Measurements from ENCODE around the gene SLC19A1.
"Not testable (repeated sequence)": the region's sequence is repeated elsewhere in the genome, so short reads cannot be mapped to it uniquely, and the experiment has no call there.

SLC19A1 gene

DNA sequence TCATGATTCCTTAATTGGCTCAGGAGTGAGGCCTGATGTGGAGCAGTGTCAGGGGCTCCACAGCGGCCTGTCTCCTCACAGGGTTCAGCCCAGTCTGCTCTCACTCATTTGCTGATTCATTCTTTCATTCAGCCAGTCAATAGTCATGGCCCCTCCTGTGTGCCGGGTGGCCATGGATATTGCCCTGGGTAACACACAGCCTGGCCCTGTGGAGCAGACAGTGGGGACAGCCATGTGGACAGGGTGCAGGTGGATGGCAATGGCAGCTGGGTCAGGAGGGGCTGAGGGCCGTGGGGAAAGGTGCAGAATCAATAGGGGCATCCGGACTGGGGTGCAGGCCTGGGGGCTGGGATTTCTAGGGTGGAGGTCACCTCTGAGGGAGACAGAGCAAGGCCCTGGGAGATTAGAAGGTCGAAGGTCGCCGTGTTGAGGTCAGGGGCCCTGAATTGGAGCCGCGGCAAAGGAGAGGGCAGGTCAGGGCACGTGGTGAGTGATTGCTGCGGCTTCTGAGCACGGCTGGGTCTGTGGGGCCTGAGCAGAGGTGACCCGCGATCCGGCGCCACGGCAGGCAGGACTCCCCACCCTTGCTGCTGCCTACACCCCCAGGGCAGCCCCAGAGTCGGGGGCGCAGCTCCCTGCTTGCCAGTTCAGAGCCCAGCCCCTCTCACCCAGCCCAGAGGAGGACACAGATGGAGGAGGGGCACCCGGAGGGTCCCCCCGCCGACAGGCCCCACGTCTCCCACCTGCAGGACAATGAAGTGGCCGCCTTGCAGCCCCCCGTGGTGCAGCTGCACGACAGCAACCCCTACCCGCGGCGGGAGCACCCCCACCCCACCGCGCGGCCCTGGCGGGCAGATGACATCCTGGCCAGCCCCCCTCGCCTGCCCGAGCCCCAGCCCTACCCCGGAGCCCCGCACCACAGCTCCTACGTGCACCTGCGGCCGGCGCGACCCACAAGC is 33.4 kb downstream of the SLC19A1 start:
- Histone ChIP-seq H3K27ac (ENCODE audit: low read length) (no peak overlapping the region), H3K36me3 (ENCODE audit: control insufficient read depth, insufficient read depth, low read length) (peaks cover 20% of the 10 kb centered on the region), H3K9me3 (ENCODE audit: control insufficient read depth, insufficient read depth, low read length) (no peaks in the 10 kb centered on the region), H3K27me3 (ENCODE audit: control insufficient read depth, insufficient read depth, low read length) (no peaks in the 10 kb centered on the region), H3K4me1 (ENCODE audit: control insufficient read depth, insufficient read depth, low read length) (0 out of 2 replicates have a peak, but pooled peaks cover 1% of the 10 kb centered on the region), H3K4me3 (ENCODE audit: low read length) (no peak overlapping the region)
- WGBS (ENCODE audit: insufficient coverage, insufficient read length) = no CpG with 5 or more reads among the region's 42 CpGs
- no peak for DNase-seq (ENCODE audit: low read depth, low spot score)

DNA sequence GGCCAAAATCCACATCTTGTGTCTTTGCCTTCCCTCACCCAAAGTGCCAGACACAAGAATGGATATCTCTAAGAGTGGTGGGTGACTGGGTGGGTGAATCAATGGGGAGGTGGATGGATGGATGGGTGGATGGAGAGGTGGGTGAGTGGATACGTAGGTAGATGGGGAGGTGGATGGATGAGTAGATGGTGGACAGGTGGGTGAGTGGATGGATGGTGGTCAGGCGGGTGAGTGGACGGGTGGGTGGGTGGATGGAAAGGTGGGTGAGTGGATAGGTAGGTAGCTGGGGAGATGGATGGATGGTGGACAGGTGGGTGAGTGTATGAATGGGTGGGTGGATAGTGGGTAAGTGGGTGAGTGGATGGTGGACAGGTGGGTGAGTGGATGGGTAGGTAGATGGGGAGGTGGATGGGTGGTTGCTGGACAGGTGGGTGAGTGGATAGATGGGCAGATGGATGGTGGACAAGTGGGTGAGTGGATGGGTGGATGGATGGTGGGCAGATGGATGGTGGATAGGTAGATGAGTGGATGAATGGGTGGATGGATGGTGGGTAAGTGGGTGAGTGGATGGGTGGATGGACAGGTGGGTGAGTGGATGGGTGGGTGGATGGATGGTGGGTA is 34.2 kb downstream of the SLC19A1 start:
- DNase-seq (ENCODE audit: low read depth, low spot score) = no peak
- Histone ChIP-seq H3K27ac (ENCODE audit: low read length) (no peak overlapping the region), H3K4me3 (ENCODE audit: low read length) (no peak overlapping the region), H3K4me1 (ENCODE audit: control insufficient read depth, insufficient read depth, low read length) (0 out of 2 replicates have a peak, but pooled peaks cover 1% of the 10 kb centered on the region), H3K27me3 (ENCODE audit: control insufficient read depth, insufficient read depth, low read length) (no peaks in the 10 kb centered on the region), H3K9me3 (ENCODE audit: control insufficient read depth, insufficient read depth, low read length) (no peaks in the 10 kb centered on the region), H3K36me3 (ENCODE audit: control insufficient read depth, insufficient read depth, low read length) (peaks cover 20% of the 10 kb centered on the region)
- WGBS (ENCODE audit: insufficient coverage, insufficient read length) = no CpG with 5 or more reads among the region's 3 CpGs

DNA sequence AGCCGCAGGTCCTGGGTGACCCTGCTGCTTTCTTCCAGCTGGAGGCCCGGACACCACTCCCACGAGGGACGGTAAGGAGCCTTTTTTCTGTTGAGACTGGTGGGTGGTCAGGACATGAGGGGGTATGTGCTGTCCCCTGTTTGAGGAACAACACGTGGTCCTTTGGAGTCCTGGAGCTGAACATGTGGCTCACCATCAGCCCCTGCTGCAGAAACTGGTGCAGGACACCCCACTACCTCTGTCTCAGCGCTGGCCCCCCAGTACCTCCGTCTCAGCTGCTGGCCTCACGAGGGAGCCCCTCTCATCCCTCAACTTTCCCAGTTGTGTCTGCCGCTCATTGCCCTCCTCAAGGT is 34.7 kb downstream of the SLC19A1 start:
- Histone ChIP-seq H3K4me3 (ENCODE audit: low read length) (no peak overlapping the region), H3K27me3 (ENCODE audit: control insufficient read depth, insufficient read depth, low read length) (no peaks in the 10 kb centered on the region), H3K36me3 (ENCODE audit: control insufficient read depth, insufficient read depth, low read length) (peaks cover 20% of the 10 kb centered on the region), H3K27ac (ENCODE audit: low read length) (no peak overlapping the region), H3K4me1 (ENCODE audit: control insufficient read depth, insufficient read depth, low read length) (0 out of 2 replicates have a peak, but pooled peaks cover 1% of the 10 kb centered on the region), H3K9me3 (ENCODE audit: control insufficient read depth, insufficient read depth, low read length) (no peaks in the 10 kb centered on the region)
- WGBS (ENCODE audit: insufficient coverage, insufficient read length) = no CpG with 5 or more reads among the region's 9 CpGs
- no peak for DNase-seq (ENCODE audit: low read depth, low spot score)

DNA sequence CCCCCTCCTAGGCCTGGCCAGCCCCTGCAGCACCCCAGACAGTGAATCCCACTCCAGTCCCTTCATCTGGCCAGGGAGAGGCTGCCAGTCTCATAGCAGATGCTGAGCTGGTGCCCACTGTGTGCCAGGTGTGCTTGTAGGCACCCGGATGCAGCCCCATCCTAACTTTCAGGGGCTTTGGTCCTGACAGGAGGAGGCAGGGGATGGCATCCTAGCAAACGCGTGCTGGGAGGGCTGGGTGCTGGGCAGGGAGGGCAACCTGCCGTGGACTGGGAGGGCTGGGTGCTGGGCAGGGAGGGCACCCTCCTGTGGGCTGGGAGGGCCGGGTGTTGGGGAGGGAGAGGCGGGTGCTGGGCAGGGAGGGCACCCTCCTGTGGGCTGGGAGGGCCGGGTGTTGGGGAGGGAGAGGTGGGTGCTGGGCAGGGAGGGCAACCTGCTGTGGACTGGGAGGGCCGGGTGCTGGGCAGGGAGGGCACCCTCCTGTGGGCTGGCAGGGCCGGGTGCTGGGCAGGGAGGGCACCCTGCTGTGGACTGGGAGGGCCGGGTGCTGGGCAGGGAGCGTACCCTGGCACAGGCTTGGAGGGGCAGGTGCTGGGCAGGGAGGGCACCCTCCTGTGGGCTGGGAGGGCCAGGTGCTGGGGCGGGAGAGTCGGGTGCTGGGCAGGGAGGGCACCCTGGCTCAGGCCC is 35.3 kb downstream of the SLC19A1 start:
- H3K36me3 ChIP-seq (ENCODE audit: control insufficient read depth, insufficient read depth, low read length) = peaks cover 16% of the 10 kb centered on the region
- WGBS (ENCODE audit: insufficient coverage, insufficient read length) = no CpG with 5 or more reads among the region's 13 CpGs
- DNase-seq (ENCODE audit: low read depth, low spot score) = no peak
- no peaks in the 10 kb centered on the region for H3K27me3 ChIP-seq (ENCODE audit: control insufficient read depth, insufficient read depth, low read length)
- H3K4me3 ChIP-seq (ENCODE audit: low read length) = no peak overlapping the region
- no peak overlapping the region for H3K27ac ChIP-seq (ENCODE audit: low read length)
- 0 out of 2 replicates have a peak, but pooled peaks cover 1% of the 10 kb centered on the region for H3K4me1 ChIP-seq (ENCODE audit: control insufficient read depth, insufficient read depth, low read length)
- H3K9me3 ChIP-seq (ENCODE audit: control insufficient read depth, insufficient read depth, low read length) = no peaks in the 10 kb centered on the region

DNA sequence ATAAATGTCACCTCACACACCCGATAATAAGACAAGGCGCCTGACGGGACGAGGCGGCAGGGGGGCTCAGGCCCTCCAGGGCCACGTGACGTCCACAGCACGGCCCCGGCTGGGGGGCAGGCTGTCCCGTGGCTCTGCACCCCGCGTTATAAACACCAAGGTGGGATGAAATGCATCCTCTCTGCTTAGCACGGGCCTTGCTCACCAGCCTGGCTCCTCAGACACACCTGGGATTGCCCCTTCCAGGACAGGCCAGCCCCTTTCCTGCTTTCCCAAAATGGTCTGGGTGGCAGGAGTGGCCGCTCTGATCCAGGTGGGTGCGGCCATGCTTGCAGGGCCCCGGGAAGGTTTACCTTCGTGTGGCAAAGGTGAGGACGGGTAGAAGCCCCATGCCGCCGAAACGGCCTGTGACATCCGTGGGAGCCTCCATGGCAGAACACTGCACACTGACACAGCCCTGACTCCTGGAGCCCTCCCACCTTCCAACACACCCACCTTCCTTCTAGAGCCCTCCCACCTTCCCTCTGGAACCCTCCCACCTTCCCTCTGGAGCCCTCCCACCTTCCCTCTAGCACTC is 35.9 kb downstream of the SLC19A1 start:
- no peaks in the 10 kb centered on the region for H3K9me3 ChIP-seq (ENCODE audit: control insufficient read depth, insufficient read depth, low read length)
- H3K27me3 ChIP-seq (ENCODE audit: control insufficient read depth, insufficient read depth, low read length) = no peaks in the 10 kb centered on the region
- H3K27ac ChIP-seq (ENCODE audit: low read length) = no peak overlapping the region
- no peak overlapping the region for H3K4me3 ChIP-seq (ENCODE audit: low read length)
- 0 out of 2 replicates have a peak, but pooled peaks cover 1% of the 10 kb centered on the region for H3K4me1 ChIP-seq (ENCODE audit: control insufficient read depth, insufficient read depth, low read length)
- peaks cover 13% of the 10 kb centered on the region for H3K36me3 ChIP-seq (ENCODE audit: control insufficient read depth, insufficient read depth, low read length)
- DNase-seq (ENCODE audit: low read depth, low spot score) = no peak
- WGBS (ENCODE audit: insufficient coverage, insufficient read length) = no CpG with 5 or more reads among the region's 22 CpGs

DNA sequence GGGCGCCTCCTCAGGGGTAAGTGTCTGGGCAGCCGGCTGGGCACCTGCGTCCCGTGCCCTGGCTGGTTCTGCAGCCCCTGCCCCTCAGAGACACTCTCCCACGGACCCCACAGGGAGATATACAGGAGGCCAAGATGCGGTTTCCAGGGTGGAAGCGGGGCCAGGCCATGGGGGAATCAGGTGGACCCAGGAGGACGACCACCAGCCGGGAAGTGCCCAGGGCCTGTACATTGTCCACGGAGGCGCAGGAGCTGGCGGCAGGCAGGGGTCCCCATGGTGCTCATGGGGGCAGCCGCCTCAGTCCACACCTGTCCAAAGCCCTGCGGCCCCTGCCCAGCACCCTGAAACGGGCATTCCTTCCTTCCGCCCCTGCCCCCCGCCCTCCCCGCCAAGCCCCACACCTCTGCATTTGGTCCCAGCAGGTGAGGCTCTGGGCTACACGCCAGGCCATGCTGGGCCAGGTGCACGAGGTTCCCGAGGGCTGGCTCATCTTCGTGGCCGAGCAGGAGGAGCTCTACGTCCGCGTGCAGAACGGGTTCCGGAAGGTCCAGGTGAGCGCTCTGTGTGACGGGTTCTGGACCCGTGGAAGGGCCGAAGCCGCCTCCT is 36.7 kb downstream of the SLC19A1 start:
- no CpG with 5 or more reads among the region's 33 CpGs for WGBS (ENCODE audit: insufficient coverage, insufficient read length)
- Histone ChIP-seq H3K27ac (ENCODE audit: low read length) (no peak overlapping the region), H3K27me3 (ENCODE audit: control insufficient read depth, insufficient read depth, low read length) (no peaks in the 10 kb centered on the region)

DNA sequence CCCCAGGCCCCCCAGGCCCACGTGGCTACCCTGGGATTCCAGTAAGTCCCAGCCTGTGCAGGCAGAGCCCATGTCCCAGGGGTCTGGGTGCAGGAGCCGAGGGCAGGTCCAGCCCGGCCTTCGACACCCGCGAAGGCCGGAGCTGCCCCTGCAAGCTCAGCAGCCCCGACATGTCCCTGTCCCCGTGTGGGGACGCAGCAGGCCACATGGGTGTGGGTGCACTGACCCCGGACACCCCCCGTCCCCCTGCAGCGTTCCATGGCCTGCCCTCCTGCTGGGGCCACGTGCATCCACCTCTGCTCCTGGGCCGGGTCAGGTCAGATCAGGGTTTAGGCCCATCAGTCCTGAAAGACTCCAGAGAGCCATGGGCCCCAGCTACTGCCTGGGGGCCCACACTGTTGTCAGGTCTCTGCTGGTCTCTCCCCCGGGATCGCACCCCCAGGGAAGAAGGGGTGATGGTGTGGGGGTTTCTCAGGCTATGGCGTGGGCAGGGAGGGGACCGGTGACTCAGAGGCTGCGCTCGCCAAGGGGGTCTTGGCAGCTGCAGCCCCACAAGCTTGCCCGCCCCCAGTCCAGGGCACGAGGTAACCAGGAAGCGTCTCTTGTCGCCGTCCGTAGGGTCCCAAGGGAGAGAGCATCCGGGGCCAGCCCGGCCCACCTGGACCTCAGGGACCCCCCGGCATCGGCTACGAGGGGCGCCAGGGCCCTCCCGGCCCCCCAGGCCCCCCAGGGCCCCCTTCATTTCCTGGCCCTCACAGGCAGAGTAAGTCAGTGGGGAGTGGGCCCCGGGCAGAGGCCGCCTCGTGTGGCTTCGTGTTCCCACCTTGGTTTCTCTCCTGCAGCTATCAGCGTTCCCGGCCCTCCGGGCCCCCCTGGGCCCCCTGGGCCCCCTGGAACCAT is 37.5 kb downstream of the SLC19A1 start:
- H3K9me3 ChIP-seq (ENCODE audit: control insufficient read depth, insufficient read depth, low read length) = no peaks in the 10 kb centered on the region
- 0 out of 2 replicates have a peak, but pooled peaks cover 1% of the 10 kb centered on the region for H3K4me1 ChIP-seq (ENCODE audit: control insufficient read depth, insufficient read depth, low read length)
- H3K36me3 ChIP-seq (ENCODE audit: control insufficient read depth, insufficient read depth, low read length) = peaks cover 9% of the 10 kb centered on the region
- no peak overlapping the region for H3K4me3 ChIP-seq (ENCODE audit: low read length)
- H3K27me3 ChIP-seq (ENCODE audit: control insufficient read depth, insufficient read depth, low read length) = no peaks in the 10 kb centered on the region
- no CpG with 5 or more reads among the region's 41 CpGs for WGBS (ENCODE audit: insufficient coverage, insufficient read length)
- no peak overlapping the region for H3K27ac ChIP-seq (ENCODE audit: low read length)
- DNase-seq (ENCODE audit: low read depth, low spot score) = no peak

More for the DNA sequence above, 36.7 kb downstream of the SLC19A1 start:
- Histone ChIP-seq H3K4me3 (ENCODE audit: low read length) (no peak overlapping the region), H3K4me1 (ENCODE audit: control insufficient read depth, insufficient read depth, low read length) (0 out of 2 replicates have a peak, but pooled peaks cover 1% of the 10 kb centered on the region), H3K9me3 (ENCODE audit: control insufficient read depth, insufficient read depth, low read length) (no peaks in the 10 kb centered on the region), H3K36me3 (ENCODE audit: control insufficient read depth, insufficient read depth, low read length) (peaks cover 13% of the 10 kb centered on the region)
- no peak for DNase-seq (ENCODE audit: low read depth, low spot score)

DNA sequence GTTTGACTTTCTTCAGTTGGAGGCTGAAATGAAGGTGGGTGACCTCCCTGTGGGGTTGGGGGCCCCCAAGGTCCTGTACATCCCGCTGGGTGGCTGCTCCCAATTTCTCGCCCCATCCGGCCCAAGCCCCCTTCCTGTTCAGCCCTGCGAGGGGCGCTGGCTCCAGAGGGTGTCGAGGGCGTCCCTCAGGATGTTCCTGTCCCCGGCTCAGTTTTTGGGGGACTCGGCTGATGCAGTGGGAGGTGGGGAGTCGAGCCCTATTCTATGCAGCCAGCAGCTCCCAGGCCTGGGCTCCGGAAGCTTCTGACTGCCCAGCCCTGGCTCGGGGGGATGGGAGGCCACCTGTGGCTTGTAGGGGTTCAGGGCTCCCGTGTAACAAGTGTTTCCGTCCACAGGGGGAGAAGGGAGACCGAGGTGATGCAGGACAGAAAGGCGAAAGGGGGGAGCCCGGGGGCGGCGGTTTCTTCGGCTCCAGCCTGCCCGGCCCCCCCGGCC is 38.2 kb downstream of the SLC19A1 start:
- 0 out of 2 replicates have a peak, but pooled peaks cover 1% of the 10 kb centered on the region for H3K4me1 ChIP-seq (ENCODE audit: control insufficient read depth, insufficient read depth, low read length)
- H3K9me3 ChIP-seq (ENCODE audit: control insufficient read depth, insufficient read depth, low read length) = no peaks in the 10 kb centered on the region
- no CpG with 5 or more reads among the region's 22 CpGs for WGBS (ENCODE audit: insufficient coverage, insufficient read length)
- no peak overlapping the region for H3K4me3 ChIP-seq (ENCODE audit: low read length)
- no peak overlapping the region for H3K27ac ChIP-seq (ENCODE audit: low read length)
- peaks cover 15% of the 10 kb centered on the region for H3K36me3 ChIP-seq (ENCODE audit: control insufficient read depth, insufficient read depth, low read length)
- DNase-seq (ENCODE audit: low read depth, low spot score) = no peak
- H3K27me3 ChIP-seq (ENCODE audit: control insufficient read depth, insufficient read depth, low read length) = no peaks in the 10 kb centered on the region

DNA sequence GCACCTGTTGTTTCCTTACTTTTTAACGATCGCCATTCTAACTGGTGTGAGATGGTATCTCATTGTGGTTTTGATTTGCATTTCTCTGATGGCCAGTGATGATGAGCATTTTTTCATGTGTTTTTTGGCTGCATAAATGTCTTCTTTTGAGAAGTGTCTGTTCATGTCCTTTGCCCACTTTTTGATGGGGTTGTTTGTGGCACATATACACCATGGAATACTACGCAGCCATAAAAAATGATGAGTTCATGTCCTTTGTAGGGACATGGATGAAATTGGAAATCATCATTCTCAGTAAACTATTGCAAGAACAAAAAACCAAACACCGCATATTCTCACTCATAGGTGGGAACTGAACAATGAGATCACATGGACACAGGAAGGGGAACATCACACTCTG is 39.0 kb downstream of the SLC19A1 start:
- WGBS (ENCODE audit: insufficient coverage, insufficient read length) = no CpG with 5 or more reads among the region's 4 CpGs

More for the DNA sequence above, 39.0 kb downstream of the SLC19A1 start:
- not testable (repeated sequence) for H3K4me3 ChIP-seq (ENCODE audit: low read length); H3K9me3 ChIP-seq (ENCODE audit: control insufficient read depth, insufficient read depth, low read length); DNase-seq (ENCODE audit: low read depth, low spot score); H3K4me1 ChIP-seq (ENCODE audit: control insufficient read depth, insufficient read depth, low read length); H3K27ac ChIP-seq (ENCODE audit: low read length); H3K27me3 ChIP-seq (ENCODE audit: control insufficient read depth, insufficient read depth, low read length)
- peaks cover 23% of the 10 kb centered on the region for H3K36me3 ChIP-seq (ENCODE audit: control insufficient read depth, insufficient read depth, low read length)
